H1 (cell line): ENCODE results near the gene KRTAP9-7.

Experiments
- CBX8 ChIP-seq: fragments of 300-800, 300-1000 bp; sonication (generic); IDR thresholded peaks from 2 replicates; pipeline ENCODE4 v1.7.1; 2016; ENCODE audit warnings: low read depth, low read length, borderline replicate concordance
- CEBPB ChIP-seq: IDR thresholded peaks from 2 replicates; pipeline ENCODE4 v1.6.1; 2012; ENCODE audit warnings: low read depth, low read length
- EP300 ChIP-seq, 2 experiments: IDR thresholded peaks; 1 replicate in 1 of 2; 2 replicates in 1 of 2; pipeline ENCODE4 v1.6.1; 2011 to 2012; ENCODE audit warnings: low read depth in 2 of 2, low read length in 2 of 2, mild to moderate bottlenecking in 2 of 2, borderline replicate concordance in 1 of 2, inconsistent platforms in 1 of 2, moderate library complexity in 1 of 2
- EZH2 ChIP-seq: fragments of 200-600 bp; sonication (generic); IDR thresholded peaks from 2 replicates; pipeline ENCODE4 v1.7.1; 2012; ENCODE audit warnings: low read depth, mild to moderate bottlenecking, moderate library complexity, low read length, inconsistent platforms; ENCODE audit not compliant: severe bottlenecking
- NRF1 ChIP-seq: IDR thresholded peaks from 2 replicates; pipeline ENCODE4 v1.6.1; 2011; ENCODE audit warnings: mild to moderate bottlenecking, low read depth, low read length, improper control_type of control experiment
- POLR2A ChIP-seq, 2 experiments: IDR thresholded peaks; 1 replicate in 1 of 2; 2 replicates in 1 of 2; pipeline ENCODE4 v1.6.1; 2011; ENCODE audit warnings: low read depth in 2 of 2, low read length in 2 of 2, mild to moderate bottlenecking in 2 of 2; ENCODE audit errors: control extremely low read depth in 1 of 2
- POLR2AphosphoS5 ChIP-seq: IDR thresholded peaks from 2 replicates; pipeline ENCODE4 v1.6.1; 2011; ENCODE audit warnings: low read depth, low read length
- TF ChIP-seq, protein P1 (sequence below), 3 experiments: IDR thresholded peaks; 1 replicate in 2 of 3; 2 replicates in 1 of 3; pipeline versions ENCODE4 v1.5.1 to v1.6.1; 2011; ENCODE audit warnings: low read length in 3 of 3, mild to moderate bottlenecking in 3 of 3, inconsistent platforms in 2 of 3, low read depth in 1 of 3, moderate library complexity in 1 of 3; ENCODE audit not compliant: insufficient read depth in 1 of 3; ENCODE audit errors: control extremely low read depth in 1 of 3
- TF ChIP-seq, protein P2 (sequence below): IDR thresholded peaks from 2 replicates; pipeline ENCODE4 v1.6.1; 2012; ENCODE audit warnings: inconsistent platforms
- TF ChIP-seq, protein P3 (sequence below): IDR thresholded peaks from 2 replicates; pipeline ENCODE4 v1.6.1; 2011; ENCODE audit warnings: low read length, improper control_type of control experiment

DNA sequence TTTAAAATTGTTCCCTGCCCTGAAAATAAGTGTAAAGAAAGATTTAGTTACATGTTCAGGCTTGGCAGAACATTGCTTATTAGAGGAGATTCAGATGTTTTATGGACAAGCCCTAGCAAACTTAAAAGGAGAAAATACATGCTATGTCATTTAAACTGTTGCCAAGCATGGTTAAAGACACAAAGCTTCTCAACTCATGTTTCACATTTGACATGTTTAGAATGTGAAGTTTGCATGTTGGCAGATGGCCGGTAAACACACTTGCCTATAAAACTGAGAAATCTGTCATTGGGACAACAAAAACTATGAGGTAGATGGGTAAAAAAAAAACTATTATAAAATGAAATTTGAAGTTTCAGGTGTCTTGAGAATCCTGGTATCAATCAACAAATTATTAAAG lies 21.3 kb downstream of the KRTAP9-7 start:
- no peak for TF ChIP-seq EP300 (IDR thresholded peaks at IDR 0.05; ENCODE audit: borderline replicate concordance in 1 of 2, low read depth in 2 of 2, low read length in 2 of 2)
- TF ChIP-seq, protein P1, sequence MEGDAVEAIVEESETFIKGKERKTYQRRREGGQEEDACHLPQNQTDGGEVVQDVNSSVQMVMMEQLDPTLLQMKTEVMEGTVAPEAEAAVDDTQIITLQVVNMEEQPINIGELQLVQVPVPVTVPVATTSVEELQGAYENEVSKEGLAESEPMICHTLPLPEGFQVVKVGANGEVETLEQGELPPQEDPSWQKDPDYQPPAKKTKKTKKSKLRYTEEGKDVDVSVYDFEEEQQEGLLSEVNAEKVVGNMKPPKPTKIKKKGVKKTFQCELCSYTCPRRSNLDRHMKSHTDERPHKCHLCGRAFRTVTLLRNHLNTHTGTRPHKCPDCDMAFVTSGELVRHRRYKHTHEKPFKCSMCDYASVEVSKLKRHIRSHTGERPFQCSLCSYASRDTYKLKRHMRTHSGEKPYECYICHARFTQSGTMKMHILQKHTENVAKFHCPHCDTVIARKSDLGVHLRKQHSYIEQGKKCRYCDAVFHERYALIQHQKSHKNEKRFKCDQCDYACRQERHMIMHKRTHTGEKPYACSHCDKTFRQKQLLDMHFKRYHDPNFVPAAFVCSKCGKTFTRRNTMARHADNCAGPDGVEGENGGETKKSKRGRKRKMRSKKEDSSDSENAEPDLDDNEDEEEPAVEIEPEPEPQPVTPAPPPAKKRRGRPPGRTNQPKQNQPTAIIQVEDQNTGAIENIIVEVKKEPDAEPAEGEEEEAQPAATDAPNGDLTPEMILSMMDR (IDR thresholded peaks at IDR 0.05; ENCODE audit: control extremely low read depth in 1 of 3, insufficient read depth in 1 of 3, low read depth in 1 of 3, low read length in 3 of 3) = no peak
- TF ChIP-seq, protein P2, sequence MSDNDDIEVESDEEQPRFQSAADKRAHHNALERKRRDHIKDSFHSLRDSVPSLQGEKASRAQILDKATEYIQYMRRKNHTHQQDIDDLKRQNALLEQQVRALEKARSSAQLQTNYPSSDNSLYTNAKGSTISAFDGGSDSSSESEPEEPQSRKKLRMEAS = no peak
- TF ChIP-seq POLR2AphosphoS5 = no peak
- no peak for TF ChIP-seq NRF1
- TF ChIP-seq, protein P3, sequence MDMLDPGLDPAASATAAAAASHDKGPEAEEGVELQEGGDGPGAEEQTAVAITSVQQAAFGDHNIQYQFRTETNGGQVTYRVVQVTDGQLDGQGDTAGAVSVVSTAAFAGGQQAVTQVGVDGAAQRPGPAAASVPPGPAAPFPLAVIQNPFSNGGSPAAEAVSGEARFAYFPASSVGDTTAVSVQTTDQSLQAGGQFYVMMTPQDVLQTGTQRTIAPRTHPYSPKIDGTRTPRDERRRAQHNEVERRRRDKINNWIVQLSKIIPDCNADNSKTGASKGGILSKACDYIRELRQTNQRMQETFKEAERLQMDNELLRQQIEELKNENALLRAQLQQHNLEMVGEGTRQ = no peak
- TF ChIP-seq CBX8 = no peak
- TF ChIP-seq CEBPB = no peak
- no peak for TF ChIP-seq POLR2A (IDR thresholded peaks at IDR 0.05; ENCODE audit: control extremely low read depth in 1 of 2, low read depth in 2 of 2, low read length in 2 of 2)
- TF ChIP-seq EZH2 = no peak
